Activated CD4-positive, alpha-beta T cell treated with anti-CD3 and anti-CD28 coated beads, Interleukin-2, amount 50 U/mL, for 4 hours (primary cell): ENCODE data around the gene TLN1.

Experiments
- DNase-seq, 2 experiments: peaks; one replicate each; pipeline ENCODE4 v3.0.0-alpha.2; 2020

The TLN1 gene

DNA sequence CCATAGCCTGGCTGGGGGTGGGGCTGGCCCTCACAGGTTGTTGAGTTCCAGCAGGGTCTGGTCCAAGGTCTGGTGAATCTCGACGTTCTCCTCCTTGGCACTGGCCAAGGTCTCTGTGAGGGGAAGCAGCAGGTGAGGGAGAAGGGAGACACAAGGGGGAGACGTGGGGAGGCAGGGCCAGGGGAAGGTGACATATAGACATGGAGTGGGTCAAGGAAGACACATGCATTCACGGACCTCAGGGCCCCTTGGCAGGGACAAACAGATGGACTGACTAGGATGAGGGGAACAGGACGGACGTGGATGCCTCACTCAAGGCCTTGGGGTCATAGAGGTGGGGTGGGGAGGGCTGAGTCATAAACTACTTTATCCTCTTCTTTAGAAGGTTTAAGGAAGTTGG, 49.9 kb downstream of the TLN1 start:
- no peak for DNase-seq

DNA sequence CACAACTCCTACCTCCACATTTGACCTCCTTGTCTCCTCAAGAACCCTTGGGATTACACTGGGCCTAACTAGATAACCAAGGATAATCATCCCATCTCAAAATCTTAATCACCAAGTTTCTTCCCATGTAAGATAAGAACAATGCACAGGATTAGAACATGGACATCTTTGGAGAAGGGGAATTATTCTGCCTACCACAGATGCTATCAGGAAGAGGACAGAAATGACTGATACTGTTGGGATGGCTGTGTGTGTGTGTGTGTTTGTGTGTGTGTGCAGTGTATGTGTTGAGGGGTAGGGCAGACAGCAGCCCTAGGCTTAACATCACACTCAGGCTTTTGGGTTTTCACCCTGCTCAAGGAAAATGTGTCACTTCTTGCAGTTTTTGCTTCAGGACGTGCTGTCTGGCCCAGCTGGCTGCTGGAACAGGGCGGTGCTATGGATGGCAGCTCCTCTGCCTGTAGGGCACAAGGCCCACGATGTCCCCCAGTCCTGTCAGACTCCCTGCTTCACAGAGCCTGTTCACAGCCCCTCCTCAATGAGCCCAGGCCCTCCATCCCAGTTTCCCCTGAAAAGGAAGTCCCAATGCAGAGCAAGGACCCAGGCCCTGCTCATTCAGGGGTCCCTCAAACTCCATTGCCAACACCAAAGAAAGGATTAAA, 50.5 kb downstream of the TLN1 start:
- DNase-seq = no peak

DNA sequence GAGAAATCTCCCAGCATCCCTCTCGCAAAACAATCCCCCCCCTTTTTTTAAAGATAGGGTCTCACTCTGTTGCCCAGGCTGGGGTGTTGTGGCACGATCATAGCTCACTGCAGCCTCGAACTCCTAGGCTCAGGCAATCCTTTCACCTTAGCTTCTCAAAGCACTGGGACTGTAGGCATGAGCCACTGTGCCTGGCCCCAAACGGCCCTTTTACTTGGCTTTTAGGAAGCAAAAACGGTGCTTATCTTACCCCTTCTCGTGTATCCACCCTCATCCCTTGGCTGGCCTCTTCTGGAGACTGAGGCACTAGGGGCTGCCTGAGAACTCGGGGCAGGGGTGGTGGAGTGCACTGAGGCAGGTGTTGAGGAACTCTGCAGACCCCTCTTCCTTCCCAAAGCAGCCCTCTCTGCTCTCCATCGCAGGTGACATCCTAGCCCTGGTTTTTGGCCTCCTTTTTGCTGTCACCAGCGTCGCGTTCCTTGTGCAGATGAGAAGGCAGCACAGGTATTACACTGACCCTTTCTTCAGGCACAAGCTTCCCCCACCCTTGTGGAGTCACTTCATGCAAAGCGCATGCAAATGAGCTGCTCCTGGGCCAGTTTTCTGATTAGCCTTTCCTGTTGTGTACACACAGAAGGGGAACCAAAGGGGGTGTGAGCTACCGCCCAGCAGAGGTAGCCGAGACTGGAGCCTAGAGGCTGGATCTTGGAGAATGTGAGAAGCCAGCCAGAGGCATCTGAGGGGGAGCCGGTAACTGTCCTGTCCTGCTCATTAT, 51.5 kb downstream of the TLN1 start:
- no peak for DNase-seq

DNA sequence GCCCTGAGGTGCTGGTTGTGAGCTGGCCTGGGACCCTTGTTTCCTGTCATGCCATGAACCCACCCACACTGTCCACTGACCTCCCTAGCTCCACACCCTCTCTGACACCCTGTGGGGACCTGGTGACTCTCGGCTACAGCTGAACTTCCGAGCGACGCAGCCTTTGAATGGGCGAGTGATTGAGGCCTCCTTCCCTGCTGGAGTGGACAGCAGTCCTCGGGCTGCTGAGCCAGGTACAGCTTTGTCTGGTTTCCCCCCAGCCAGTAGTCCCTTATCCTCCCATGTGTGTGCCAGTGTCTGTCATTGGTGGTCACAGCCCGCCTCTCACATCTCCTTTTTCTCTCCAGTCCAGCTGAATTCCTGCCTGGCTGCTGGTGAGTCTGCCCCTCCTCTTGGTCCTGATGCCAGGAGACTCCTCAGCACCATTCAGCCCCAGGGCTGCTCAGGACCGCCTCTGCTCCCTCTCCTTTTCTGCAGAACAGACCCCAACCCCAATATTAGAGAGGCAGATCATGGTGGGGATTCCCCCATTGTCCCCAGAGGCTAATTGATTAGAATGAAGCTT, 52.1 kb downstream of the TLN1 start:
- no peak for DNase-seq

DNA sequence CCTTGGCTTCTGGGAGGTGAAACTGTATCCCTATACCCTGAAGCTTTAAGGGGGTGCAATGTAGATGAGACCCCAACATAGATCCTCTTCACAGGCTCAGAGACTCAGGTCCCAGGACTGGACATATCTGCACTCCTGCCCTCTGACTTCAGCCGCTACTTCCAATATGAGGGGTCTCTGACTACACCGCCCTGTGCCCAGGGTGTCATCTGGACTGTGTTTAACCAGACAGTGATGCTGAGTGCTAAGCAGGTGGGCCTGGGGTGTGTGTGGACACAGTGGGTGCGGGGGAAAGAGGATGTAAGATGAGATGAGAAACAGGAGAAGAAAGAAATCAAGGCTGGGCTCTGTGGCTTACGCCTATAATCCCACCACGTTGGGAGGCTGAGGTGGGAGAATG, 52.9 kb downstream of the TLN1 start:
- no peak for DNase-seq

DNA sequence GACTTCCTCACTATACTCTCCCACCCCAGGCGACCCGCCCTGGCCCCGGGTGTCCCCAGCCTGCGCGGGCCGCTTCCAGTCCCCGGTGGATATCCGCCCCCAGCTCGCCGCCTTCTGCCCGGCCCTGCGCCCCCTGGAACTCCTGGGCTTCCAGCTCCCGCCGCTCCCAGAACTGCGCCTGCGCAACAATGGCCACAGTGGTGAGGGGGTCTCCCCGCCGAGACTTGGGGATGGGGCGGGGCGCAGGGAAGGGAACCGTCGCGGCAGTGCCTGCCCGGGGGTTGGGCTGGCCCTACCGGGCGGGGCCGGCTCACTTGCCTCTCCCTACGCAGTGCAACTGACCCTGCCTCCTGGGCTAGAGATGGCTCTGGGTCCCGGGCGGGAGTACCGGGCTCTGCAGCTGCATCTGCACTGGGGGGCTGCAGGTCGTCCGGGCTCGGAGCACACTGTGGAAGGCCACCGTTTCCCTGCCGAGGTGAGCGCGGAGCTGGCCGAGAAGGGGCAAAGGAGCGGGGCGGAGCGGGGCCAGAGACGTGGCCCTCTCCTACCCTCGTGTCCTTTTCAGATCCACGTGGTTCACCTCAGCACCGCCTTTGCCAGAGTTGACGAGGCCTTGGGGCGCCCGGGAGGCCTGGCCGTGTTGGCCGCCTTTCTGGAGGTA, 56.1 kb downstream of the TLN1 start:
- no peak for DNase-seq

DNA sequence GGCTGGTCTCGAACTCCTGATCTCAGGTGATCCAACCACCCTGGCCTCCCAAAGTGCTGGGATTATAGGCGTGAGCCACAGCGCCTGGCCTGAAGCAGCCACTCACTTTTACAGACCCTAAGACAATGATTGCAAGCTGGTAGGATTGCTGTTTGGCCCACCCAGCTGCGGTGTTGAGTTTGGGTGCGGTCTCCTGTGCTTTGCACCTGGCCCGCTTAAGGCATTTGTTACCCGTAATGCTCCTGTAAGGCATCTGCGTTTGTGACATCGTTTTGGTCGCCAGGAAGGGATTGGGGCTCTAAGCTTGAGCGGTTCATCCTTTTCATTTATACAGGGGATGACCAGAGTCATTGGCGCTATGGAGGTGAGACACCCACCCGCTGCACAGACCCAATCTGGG, 56.8 kb downstream of the TLN1 start:
- no peak for DNase-seq

DNA sequence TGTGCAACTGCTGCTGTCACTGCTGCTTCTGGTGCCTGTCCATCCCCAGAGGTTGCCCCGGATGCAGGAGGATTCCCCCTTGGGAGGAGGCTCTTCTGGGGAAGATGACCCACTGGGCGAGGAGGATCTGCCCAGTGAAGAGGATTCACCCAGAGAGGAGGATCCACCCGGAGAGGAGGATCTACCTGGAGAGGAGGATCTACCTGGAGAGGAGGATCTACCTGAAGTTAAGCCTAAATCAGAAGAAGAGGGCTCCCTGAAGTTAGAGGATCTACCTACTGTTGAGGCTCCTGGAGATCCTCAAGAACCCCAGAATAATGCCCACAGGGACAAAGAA, 58.0 kb downstream of the TLN1 start:
- no peak for DNase-seq

DNA sequence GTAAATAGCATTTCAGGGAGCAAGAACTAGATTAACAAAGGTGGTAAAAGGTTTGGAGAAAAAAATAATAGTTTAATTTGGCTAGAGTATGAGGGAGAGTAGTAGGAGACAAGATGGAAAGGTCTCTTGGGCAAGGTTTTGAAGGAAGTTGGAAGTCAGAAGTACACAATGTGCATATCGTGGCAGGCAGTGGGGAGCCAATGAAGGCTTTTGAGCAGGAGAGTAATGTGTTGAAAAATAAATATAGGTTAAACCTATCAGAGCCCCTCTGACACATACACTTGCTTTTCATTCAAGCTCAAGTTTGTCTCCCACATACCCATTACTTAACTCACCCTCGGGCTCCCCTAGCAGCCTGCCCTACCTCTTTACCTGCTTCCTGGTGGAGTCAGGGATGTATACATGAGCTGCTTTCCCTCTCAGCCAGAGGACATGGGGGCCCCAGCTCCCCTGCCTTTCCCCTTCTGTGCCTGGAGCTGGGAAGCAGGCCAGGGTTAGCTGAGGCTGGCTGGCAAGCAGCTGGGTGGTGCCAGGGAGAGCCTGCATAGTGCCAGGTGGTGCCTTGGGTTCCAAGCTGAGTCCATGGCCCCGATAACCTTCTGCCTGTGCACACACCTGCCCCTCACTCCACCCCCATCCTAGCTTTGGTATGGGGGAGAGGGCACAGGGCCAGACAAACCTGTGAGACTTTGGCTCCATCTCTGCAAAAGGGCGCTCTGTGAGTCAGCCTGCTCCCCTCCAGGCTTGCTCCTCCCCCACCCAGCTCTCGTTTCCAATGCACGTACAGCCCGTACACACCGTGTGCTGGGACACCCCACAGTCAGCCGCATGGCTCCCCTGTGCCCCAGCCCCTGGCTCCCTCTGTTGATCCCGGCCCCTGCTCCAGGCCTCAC, 58.6 kb downstream of the TLN1 start, which contains the start of gene CA9:
TSS of gene CA9 (plus strand) at position 797 of the 893 bp plus-strand sequence. CDS start at position 829, 32 bp downstream.
- DNase-seq = no peak

DNA sequence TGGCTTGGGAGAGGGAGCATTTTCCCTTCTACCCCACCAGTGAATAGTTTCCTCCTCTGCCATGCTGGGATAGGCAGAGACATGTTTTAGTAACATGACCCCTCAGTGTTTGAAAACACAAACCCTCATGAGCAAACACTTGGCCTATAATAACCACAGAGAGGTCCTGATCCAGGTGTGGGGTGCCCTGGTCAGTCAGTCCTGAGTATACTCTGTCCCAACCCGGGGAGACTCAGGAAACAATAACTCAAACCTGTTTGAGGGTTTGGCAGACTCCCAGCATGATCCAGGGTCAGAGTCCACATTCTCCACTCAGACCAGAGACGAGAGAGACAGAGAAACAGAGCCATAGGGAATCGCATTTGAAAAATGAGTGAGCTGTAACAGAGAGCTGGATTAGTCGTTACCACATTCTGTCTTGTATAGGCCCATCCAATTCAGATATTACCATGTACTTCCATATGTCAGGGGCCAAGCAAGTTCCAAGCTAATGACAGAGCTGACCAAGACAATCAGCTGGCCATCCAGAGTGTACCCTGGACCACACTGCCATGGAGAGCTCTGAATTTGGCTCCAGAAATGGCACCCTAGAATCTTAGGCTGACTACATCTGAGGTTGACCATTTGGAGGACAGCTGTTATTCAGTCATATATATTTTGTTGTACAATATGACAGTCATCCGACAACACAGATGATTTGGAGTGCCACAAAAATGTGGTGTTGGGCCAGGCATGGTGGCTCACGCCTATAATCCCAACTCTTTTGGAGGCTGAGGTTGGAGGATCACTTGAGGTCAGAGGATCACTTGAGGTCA, 62.5 kb downstream of the TLN1 start:
- DNase-seq = no peak

DNA sequence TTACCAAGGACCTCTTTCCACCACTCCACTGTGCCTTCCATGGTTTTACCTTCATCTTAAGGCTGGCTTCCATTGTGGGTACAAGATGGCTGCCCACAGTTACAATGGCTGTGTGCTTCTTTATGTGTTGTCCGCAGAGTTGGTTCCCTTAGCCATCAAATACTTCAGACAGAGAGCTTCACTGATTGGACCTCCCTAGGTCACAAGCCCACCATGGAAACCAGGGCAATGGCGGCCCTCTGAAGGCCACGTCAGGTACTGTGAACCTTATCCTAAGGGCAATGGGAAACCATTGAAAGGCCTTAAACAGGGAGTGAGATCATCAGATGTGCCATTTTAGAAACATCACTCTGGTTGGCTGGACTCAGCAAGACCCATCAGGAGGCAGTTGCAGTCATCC, 64.1 kb downstream of the TLN1 start:
- no peak for DNase-seq

DNA sequence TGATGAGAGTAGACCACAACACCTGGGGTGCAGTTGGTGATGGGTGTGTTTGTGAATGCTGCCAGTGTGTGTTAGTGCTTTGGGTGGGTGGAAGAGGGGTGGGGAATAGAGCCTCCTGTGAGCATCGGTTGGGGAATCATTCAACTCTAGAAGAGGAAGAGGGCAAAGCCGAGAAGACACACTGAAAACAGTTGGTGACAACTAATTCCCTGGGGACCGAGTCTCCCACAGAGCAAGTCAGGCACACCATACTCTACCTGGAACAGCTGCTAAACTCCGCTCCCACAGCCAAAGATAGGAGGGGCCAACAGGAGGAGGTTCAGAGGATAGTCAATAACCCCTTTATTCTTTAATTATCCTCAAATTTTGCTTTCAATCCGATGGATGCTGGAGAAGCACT, 65.4 kb downstream of the TLN1 start:
- DNase-seq = no peak

DNA sequence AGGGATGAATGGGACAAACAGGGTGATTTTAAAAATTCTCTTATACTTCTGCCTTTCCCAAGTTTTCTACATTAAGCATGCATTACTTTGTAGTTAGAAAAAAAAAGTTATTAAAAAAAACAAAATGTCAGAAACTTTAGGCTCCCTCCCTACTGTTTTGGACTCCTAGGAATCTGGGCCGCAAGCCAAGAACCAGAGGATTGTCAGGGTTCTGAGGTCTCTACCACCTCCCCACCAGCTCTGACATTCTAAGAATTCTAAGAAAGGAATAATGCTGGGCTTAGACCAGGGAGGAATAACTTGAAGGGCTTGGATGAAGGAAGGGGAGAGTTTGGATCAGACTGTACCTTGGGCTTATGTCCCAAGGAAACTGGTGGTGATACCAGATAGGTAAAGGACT, 66.0 kb downstream of the TLN1 start:
- no peak for DNase-seq

DNA sequence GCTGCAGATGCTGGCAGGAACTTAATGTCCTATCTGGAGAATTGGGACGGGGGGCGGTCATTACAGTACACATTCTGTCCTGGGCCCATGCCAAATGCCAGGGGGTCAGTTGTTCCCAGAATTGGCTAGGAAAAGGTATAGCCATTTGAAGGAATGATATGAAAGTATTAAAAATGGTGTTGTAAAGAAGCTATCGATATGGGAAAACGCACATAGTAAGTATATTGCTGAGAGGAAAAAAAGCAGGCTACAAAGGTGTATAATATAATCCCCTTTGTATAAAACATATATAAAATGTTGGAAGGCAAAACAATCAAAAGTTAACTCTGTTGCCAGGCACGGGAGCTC, 66.5 kb downstream of the TLN1 start:
- no peak for DNase-seq

DNA sequence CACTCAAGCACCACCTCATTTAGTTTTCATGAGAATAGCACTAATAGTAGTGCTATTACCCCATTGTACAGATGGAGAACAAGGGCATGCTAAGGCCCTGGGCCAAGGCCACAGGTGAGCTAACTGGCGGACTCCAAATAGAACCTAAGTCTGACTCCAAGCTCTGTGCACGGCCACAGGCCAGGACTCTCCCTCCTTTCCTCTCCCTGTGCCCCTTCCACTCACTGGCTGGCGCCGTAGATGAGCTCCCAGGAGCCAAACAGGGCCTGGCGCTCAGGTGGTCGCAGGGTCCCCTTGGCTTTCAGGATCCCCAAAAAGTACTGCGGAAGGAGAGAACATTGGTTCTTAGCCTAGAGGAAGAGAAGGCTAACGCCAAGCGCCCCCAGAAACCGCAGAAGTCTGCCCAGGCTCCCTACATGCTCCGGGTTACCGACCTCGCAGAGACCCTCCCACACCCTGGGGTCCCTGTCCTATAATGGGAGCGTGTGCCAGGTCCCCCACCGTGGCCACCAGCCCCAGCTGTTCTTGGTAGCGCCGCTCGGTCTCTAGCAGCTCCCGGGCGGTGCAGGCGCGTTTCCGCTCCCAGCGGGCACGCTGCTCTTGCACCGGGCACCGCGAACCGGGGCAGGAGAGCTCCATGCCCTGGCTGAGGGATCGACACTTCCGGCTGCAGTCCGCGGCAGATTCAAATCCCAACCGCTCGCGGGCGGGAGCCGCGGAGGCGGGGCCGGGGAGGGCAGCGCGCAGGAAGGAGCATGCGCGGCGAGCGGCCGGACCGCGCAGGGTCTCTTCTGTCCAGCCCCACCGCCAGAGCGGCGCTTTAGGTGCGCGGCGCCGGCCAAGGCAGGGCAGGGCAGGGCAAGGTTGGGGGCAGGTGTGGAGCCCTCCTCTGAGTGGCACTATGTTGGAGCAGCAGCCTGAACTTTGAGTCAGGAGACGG, 67.2 kb downstream of the TLN1 start, which contains the start of gene ARHGEF39:
TSS of gene ARHGEF39 (minus strand) at position 665 of the 940 bp plus-strand sequence. CDS start at position 639, 26 bp downstream.
- peak in 1 of 2 experiments; percentile 30 for DNase-seq

DNA sequence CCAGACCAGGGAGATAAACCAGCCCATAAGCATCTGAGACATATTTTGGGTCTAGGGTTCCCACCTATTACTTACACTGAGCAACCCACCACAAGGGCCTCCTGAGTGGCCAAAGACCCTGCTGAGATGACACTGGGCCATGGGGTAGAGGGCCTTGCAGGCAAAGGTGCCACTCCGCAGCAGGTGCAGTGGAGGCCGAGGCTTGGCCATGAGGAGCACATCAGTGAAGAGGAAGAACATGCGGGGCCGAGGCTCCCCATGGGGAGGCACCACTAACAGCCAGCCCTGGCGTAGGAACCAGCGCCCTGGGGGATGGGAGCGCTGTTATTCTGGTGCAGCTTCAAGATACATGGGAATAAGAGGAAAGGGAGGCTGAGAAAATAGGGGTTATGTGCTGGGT, 69.6 kb downstream of the TLN1 start:
- DNase-seq = no peak

DNA sequence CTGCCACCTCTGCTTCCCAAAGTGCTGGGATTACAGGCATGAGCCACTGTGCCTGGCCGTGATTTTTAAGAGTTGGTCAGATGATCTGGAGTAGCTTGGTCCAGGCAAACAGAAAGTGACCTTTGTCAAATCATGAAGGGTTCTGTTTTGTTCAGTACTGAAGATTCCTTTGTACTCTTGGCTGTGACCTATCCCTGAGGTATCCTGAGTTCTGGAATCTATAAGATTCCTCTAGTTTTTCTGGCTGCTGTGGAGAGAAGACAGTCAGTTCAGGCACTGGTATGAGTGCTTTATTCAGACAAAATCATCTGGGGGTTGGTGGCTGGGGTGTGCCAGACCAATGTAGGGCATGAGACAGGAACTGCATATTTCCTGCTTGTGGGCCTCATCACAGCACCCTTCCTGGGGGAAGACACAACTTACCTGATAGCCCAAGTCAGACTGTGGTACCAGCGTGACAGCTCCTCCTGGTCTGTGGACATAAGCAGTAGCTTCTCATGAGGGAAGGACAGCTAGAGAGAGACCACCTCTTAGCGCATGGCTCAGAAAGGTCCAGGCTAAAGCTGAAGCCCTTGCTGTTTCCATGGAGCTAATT, 70.1 kb downstream of the TLN1 start:
- no peak for DNase-seq

DNA sequence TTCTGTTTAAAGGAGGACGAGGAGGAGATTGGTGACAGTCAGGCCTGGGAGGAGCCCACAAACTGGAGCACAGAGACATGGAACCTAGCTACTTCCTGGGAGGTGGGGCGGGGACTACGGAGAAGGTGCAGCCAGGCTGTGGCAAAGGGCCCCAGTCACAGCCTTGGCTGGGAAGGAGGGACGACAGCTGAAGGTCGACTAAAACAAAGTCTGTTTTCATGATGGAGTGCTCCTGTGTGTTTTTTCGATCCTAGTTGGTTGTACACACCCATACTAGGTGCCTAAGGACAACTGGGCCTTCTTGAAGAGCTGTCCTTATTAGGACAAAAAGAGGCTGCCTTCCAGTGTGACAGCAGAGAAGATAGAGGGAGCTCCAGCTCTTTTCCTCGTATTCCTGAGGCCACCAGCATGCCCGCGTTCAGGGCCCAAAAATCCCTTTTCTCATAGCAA, 71.0 kb downstream of the TLN1 start:
- no peak for DNase-seq

DNA sequence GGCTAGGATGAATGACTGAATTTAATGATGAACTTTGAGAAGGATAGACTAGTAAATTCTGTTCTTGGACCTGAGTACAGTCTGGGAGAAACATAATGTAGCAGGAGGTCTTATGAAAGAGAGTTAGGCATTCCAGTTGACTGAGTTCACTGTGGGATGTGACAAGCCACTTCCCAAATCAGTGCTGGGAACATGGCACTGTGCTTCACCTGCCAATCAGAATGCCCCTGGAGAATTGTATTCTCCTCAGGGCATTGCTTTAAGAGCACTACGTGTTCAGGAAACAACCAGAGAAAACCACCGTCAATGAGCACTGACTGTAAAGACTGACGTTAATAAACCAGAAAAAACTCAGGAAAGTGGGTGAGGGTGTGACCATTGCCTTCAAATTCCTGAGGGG, 72.7 kb downstream of the TLN1 start:
- DNase-seq = no peak

DNA sequence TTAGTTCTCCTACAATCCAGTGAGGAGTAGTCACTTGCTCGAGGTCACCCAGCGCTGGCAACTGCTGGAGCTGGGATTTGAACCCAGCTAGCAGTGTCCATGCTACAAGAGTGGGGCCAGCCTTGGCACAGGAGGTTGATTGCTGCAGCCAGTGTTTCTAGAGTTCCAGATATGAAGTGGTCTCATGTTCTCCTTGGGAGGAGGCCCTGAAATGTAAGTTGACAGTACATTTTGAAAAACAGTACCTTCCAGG, 73.1 kb downstream of the TLN1 start:
- DNase-seq = no peak
